GM19240 (cell line): ENCODE measurements around the gene EXOC7.
"Not testable (repeated sequence)": the region's sequence is repeated elsewhere in the genome, so short reads cannot be mapped to it uniquely, and the experiment has no call there.

Source experiments
- DNase-seq: peaks from one replicate; pipeline ENCODE4 v3.0.0; 2011; ENCODE audit warnings: low spot score; ENCODE audit not compliant: insufficient read length

The EXOC7 gene

GRCh38 chr17:76088041-76088867 lies 15.3 kb downstream of the EXOC7 start:
- DNase-seq, result no peak

- no peak for DNase-seq
Observed at GRCh38 chr17:76087531-76087930, 16.1 kb downstream of the EXOC7 start.

- no peak for DNase-seq
Observed at GRCh38 chr17:76086384-76086783, 17.2 kb downstream of the EXOC7 start.

GRCh38 chr17:76085731-76086366 lies 17.7 kb downstream of the EXOC7 start:
- no peak for DNase-seq

- DNase-seq, result no peak
Observed at GRCh38 chr17:76085066-76085730, 18.4 kb downstream of the EXOC7 start.

- DNase-seq, result no peak
Observed at GRCh38 chr17:76083536-76084182, 19.9 kb downstream of the EXOC7 start.

GRCh38 chr17:76082326-76083251 lies 21.0 kb downstream of the EXOC7 start:
- no peak for DNase-seq

GRCh38 chr17:76081295-76082210 lies 22.0 kb downstream of the EXOC7 start:
- DNase-seq, result no peak

GRCh38 chr17:76080768-76081287 lies 22.8 kb downstream of the EXOC7 start:
- no peak for DNase-seq

- DNase-seq, result no peak
Observed at GRCh38 chr17:76079956-76080767, 23.4 kb downstream of the EXOC7 start.

- no peak for DNase-seq
Observed at GRCh38 chr17:76079535-76079955, 24.0 kb downstream of the EXOC7 start.

- no peak for DNase-seq
Observed at GRCh38 chr17:76078860-76079534, 24.6 kb downstream of the EXOC7 start, which contains the start of gene ZACN. ZACN (plus strand) TSS chr17:76079182; CDS start chr17:76079265, 83 bp downstream.

GRCh38 chr17:76078370-76078769 lies 25.2 kb downstream of the EXOC7 start:
- DNase-seq, result not testable (repeated sequence)

GRCh38 chr17:76077584-76078110 lies 25.9 kb downstream of the EXOC7 start:
- no peak for DNase-seq

- no peak for DNase-seq
Observed at GRCh38 chr17:76076765-76077583, 26.6 kb downstream of the EXOC7 start.

- no peak for DNase-seq
Observed at GRCh38 chr17:76076146-76076764, 27.3 kb downstream of the EXOC7 start.
